AG09309 (cell line): Measurements from ENCODE around the gene USP53.

ENCODE experiments used
- DNase-seq: peaks from one replicate; pipeline ENCODE4 v3.0.0-alpha.2; 2010; ENCODE audit warnings: low read depth
- H3K4me3 ChIP-seq: 2 replicates; pipeline ENCODE4 v1.5.1; 2011; ENCODE audit warnings: mild to moderate bottlenecking, low read depth, low read length, moderate library complexity; ENCODE audit not compliant: control insufficient read depth
- CTCF ChIP-seq: IDR thresholded peaks from 2 replicates; pipeline ENCODE4 v1.5.1; 2011; ENCODE audit warnings: mild to moderate bottlenecking, low read depth, low read length, inconsistent platforms; ENCODE audit not compliant: insufficient read depth, control insufficient read depth; ENCODE audit errors: missing control alignments

The USP53 gene

DNA sequence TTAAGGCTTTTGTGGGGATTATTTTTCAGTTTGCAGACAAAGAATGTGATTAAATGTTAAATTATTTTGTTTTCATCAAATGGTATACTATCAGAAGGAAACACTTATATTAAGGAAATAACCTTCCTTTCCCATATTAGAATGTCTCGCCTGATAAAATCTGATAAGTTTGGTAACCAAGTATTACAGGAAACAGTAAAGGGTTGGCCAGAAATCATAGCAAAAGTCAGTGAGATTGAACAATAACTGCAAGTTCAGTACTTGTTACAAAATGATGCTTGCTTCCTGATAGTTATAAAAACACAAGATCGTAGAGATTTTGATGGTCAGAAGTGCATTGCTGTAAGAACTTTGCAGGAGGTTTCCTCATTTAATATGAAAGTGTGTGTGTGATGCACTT is 68.9 kb downstream of the USP53 start:
- no peak for TF ChIP-seq CTCF
- H3K4me3 ChIP-seq = no peak overlapping the region
- no peak for DNase-seq

- DNase-seq = no peak
- H3K4me3 ChIP-seq = no peak overlapping the region
- no peak for TF ChIP-seq CTCF
Observed at GRCh38 chr4:119284876-119285780, 72.6 kb downstream of the USP53 start.

DNA sequence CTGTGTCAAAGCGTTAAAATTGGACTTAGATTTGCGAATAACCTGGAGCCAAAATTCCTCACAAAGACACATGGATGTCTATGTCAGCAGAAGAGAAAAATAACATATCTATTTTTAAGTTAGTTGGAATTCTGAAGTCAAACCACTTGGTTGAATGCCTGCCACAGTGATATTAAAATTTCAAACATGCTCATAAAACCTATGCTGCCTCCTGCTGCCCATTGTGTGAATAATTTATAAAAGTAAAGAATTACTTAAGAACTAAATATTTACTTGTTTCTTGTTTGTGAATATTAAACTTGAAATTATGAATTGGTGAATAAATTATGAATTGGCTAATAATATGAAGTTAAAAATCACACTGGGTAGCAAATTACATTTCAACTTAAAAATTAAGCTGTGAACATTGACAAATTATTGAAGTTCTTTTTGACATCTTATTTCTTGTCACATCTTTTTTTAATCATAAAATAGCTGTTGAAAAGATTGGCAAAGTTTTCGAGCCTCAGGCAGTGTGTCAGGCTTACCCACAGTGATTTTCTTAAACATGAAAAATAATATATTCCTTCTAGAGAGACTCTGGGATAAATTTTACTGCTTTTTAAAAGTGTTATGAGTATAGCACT is 74.0 kb downstream of the USP53 start:
- DNase-seq = peak; percentile 70
- peak; percentile 39 for TF ChIP-seq CTCF
- H3K4me3 ChIP-seq = no peak overlapping the region

- no peak for DNase-seq
- no peak for TF ChIP-seq CTCF
Observed at GRCh38 chr4:119289313-119289712, 76.8 kb downstream of the USP53 start.

DNA sequence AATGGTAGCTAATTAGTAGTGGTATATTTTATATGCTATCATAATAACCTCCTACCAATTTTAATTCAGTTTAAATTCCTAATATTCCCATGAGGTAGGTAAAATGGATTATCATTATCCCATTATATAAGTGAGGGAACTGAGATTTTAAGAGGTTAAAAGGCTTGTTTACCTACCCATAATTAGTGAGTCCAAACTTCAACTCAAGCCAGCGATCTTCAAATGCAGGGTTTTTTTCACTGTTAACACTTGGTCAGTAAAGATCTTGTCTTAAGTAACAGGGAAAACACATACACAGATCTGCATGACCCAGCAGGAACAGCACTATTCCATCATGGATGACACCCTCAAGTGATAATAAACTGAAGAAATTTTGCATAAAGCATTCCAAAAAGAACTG is 78.1 kb downstream of the USP53 start:
- H3K4me3 ChIP-seq = no peak overlapping the region
- no peak for DNase-seq
- TF ChIP-seq CTCF = no peak

More at GRCh38 chr4:119289313-119289712, 76.8 kb downstream of the USP53 start:
- H3K4me3 ChIP-seq = no peak overlapping the region

GRCh38 chr4:119296356-119296755 is 83.8 kb downstream of the USP53 start:
- DNase-seq = no peak
- TF ChIP-seq CTCF = no peak
- no peak overlapping the region for H3K4me3 ChIP-seq
